Prostate gland (tissue), 2 donors: ENCODE data around the gene KAZN. TPM values are rescaled to one million over a fixed set of nuclear protein-coding genes. Genes with fewer than 3 reads are reported as not detected.

Experiments
- DNase-seq: peaks from one replicate; pipeline ENCODE4 v3.0.0-alpha.2; 2019; ENCODE audit warnings: low spot score
- H3K27ac ChIP-seq, 2 donors: fragments of 200-600 bp; sonication (generic); 2 replicates each; pipeline ENCODE4 v1.5.1; 2017 to 2019
- H3K27me3 ChIP-seq: fragments of 200-600 bp; sonication (generic); replicated peaks from 2 replicates; pipeline ENCODE4 v1.5.1; 2019; ENCODE audit not compliant: insufficient read depth
- H3K36me3 ChIP-seq, 2 donors: fragments of 200-600 bp; sonication (generic); 1 replicate in 1 of 2; 2 replicates in 1 of 2; pipeline versions ENCODE4 v1.5.1 to v1.8.1; 2017 to 2019
- H3K4me1 ChIP-seq: fragments of 200-600 bp; sonication (generic); replicated peaks from 2 replicates; pipeline ENCODE4 v1.5.1; 2019
- H3K4me3 ChIP-seq, 2 donors: fragments of 200-600 bp; sonication (generic); 2 replicates each; pipeline ENCODE4 v1.5.1; 2017 to 2019
- H3K9me3 ChIP-seq: fragments of 200-600 bp; sonication (generic); 2 replicates; pipeline ENCODE4 v1.5.1; 2017
- POLR2A ChIP-seq: fragments of 450-650 bp; IDR thresholded peaks from one replicate; pipeline ENCODE4 v1.6.1; 2016; ENCODE audit warnings: antibody characterized with exemption, mild to moderate bottlenecking
- POLR2AphosphoS5 ChIP-seq: sonication (generic); formaldehyde crosslinking; IDR thresholded peaks from one replicate; pipeline ENCODE4 v1.6.1; 2017; ENCODE audit warnings: antibody characterized with exemption
- WGBS: methylation state at CpG from one replicate; pipeline ENCODE4 v1.1.5; 2018; 5-methylcytosine and 5-hydroxymethylcytosine counted together
- intact Hi-C: fragments of 100-400 bp; cut with DNase I; formaldehyde crosslinking; loops from one replicate; pipeline ENCODE4 v1.14.2; 2022
- total RNA-seq, 2 donors: library from RNA; depleted of rRNA; stranded (reverse); fragments of >200 nt; gene quantifications; one replicate each; pipeline ENCODE4 v1.1.0, GENCODE V29; 2016
- TF ChIP-seq, protein P1 (sequence below), 4 experiments: fragments of 200-600 bp in 2 of 4; fragments of 450-650 bp in 2 of 4; sonication (generic) in 2 of 4; IDR thresholded peaks; 1 replicate in 3 of 4; 2 replicates in 1 of 4; pipeline ENCODE4 v1.5.1; 2016 to 2019; ENCODE audit warnings: antibody characterized with exemption in 4 of 4, mild to moderate bottlenecking in 2 of 4, moderate library complexity in 2 of 4

The KAZN gene
- total RNA-seq, 2 donors from 2014 or later: 8.3 to 12.7 TPM

DNA sequence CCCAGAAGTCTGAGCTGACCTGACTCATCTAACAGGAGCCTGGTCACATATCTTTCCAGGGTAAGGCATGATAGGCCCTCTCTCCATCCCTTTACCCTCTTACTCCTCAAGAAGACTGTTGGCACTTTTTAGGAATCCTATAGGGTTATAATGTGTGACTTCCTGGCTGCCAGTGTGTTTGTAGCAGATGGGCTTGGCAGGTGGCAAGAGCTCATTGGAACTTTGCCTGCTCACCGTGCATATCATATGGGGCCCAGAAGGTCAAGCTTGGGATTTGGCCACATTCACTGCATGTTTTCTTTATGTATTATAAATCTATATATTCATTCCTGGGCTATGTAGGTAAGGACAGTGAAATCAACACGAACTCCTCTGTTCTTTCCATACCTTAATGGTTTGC, 5.2 kb downstream of the KAZN start:
- Histone ChIP-seq H3K9me3 (no peaks in the 10 kb centered on the region), H3K27me3 (peaks cover 4% of the 10 kb centered on the region), H3K36me3 (no peaks in the 10 kb centered on the region), H3K4me1 (no peaks in the 10 kb centered on the region), H3K27ac (no peak overlapping the region), H3K4me3 (no peak overlapping the region)
- WGBS: 93% methylated on average over 2 of the region's 2 CpGs
- TF ChIP-seq POLR2AphosphoS5 (no peak), POLR2A (no peak)
- TF ChIP-seq, protein P1, sequence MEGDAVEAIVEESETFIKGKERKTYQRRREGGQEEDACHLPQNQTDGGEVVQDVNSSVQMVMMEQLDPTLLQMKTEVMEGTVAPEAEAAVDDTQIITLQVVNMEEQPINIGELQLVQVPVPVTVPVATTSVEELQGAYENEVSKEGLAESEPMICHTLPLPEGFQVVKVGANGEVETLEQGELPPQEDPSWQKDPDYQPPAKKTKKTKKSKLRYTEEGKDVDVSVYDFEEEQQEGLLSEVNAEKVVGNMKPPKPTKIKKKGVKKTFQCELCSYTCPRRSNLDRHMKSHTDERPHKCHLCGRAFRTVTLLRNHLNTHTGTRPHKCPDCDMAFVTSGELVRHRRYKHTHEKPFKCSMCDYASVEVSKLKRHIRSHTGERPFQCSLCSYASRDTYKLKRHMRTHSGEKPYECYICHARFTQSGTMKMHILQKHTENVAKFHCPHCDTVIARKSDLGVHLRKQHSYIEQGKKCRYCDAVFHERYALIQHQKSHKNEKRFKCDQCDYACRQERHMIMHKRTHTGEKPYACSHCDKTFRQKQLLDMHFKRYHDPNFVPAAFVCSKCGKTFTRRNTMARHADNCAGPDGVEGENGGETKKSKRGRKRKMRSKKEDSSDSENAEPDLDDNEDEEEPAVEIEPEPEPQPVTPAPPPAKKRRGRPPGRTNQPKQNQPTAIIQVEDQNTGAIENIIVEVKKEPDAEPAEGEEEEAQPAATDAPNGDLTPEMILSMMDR (IDR thresholded peaks at IDR 0.05): no peak
- no peak for DNase-seq
- intact Hi-C loops: no loop called here

DNA sequence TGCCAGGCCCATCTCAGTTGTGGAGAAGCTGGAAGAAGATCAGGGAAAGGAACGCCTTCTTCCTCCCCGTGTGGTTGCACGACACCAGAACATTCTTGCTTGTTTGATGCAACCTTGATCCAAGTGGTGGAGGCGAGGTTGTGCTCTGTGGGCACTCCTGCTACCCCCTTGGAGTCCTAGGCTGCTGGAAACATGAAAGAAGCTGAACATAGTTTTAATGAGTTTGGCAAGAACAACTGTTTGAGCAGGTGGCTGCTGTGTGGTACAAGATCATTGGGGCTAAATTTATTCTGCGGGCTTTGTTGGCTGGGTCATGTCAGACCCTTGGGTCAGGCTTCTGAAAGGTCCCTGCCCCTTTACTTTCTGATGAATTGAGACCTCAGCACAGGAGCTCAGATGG, 5.9 kb downstream of the KAZN start:
- intact Hi-C loops: no loop called here
- DNase-seq: no peak
- no peak overlapping the region for H3K27ac ChIP-seq
- H3K9me3 ChIP-seq: no peaks in the 10 kb centered on the region
- H3K4me1 ChIP-seq: no peaks in the 10 kb centered on the region
- TF ChIP-seq POLR2AphosphoS5: no peak
- no peak for TF ChIP-seq POLR2A
- TF ChIP-seq, protein P1 (IDR thresholded peaks at IDR 0.05): no peak
- WGBS: 53% methylated on average over 5 of the region's 5 CpGs
- H3K27me3 ChIP-seq: peaks cover under 1% of the 10 kb centered on the region
- no peaks in the 10 kb centered on the region for H3K36me3 ChIP-seq
- no peak overlapping the region for H3K4me3 ChIP-seq

DNA sequence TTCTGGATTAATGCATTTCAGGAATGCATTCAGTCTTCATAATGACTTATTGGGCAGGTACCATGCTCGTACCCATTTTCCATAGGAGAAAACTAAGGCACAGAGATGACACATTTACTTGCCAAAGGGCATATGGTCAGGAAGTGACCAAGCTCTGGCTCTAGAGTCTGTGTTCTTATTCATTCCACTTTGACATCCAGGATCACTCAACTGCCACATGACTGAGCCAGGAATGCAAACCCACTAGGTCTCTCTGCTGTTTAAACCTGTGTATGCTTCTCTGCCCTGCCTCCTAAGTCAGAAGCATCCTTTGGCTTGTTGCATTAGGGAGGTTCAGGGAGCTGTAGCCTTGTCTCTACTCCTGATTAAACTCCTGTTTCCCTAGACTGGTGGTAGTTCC, 7.5 kb downstream of the KAZN start:
- no peak for DNase-seq
- no peak overlapping the region for H3K27ac ChIP-seq
- WGBS: 96% methylated on average over 1 of the region's 1 CpG
- no peaks in the 10 kb centered on the region for H3K27me3 ChIP-seq
- H3K4me3 ChIP-seq: no peak overlapping the region
- H3K9me3 ChIP-seq: no peaks in the 10 kb centered on the region
- intact Hi-C loops: no loop called here
- no peak for TF ChIP-seq POLR2A
- TF ChIP-seq, protein P1 (IDR thresholded peaks at IDR 0.05): no peak
- no peak for TF ChIP-seq POLR2AphosphoS5
- no peaks in the 10 kb centered on the region for H3K4me1 ChIP-seq
- H3K36me3 ChIP-seq: no peaks in the 10 kb centered on the region

DNA sequence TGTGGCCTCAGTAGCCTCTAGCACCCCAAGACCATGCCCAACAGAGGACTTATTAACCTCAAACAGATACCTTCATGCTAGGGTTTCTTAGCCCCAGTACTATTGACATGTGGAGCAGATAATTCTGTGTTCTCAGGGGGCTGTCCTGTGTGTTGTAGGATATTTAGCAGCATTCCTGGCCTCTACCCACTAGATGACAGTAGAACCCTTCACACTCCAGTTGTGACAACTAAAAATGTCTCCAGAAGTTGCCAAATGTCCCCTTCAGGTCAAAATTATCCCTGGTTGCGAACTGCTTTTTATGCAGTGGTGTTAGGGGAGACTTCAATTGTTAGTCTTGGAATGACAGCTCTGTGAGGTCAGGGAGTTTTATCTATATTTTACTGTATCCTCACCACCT, 8.1 kb downstream of the KAZN start:
- TF ChIP-seq, protein P1 (IDR thresholded peaks at IDR 0.05): no peak
- TF ChIP-seq POLR2A (no peak), POLR2AphosphoS5 (no peak)
- H3K4me1 ChIP-seq: no peaks in the 10 kb centered on the region
- no peaks in the 10 kb centered on the region for H3K27me3 ChIP-seq
- no peaks in the 10 kb centered on the region for H3K9me3 ChIP-seq
- no peak overlapping the region for H3K27ac ChIP-seq
- H3K36me3 ChIP-seq: no peaks in the 10 kb centered on the region
- H3K4me3 ChIP-seq: no peak overlapping the region
- WGBS: 47% methylated on average over 1 of the region's 1 CpG
- DNase-seq: no peak
- intact Hi-C loops: no loop called here

DNA sequence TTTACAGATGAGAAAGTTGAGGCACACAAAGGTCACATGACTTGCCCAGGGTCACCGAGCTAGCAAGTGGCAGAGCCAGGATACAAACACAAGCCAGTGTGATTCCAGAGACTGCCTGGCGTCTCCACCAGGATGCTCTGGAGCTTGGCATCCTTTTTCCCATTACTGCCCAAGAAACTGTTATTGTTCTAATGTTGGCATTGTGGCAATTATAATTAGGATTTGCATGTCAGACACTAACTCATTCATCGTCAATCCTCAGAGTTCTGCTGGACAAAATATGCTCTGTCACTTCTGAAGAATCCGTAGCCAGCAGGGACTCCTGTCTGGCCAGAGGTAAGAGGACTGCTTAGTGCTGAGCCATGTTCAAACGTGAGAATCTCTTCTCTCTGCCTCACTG, 8.8 kb downstream of the KAZN start:
- Histone ChIP-seq H3K9me3 (no peaks in the 10 kb centered on the region), H3K4me3 (no peak overlapping the region), H3K4me1 (no peaks in the 10 kb centered on the region), H3K36me3 (no peaks in the 10 kb centered on the region), H3K27me3 (no peaks in the 10 kb centered on the region), H3K27ac (no peak overlapping the region)
- intact Hi-C loops: no loop called here
- no peak for DNase-seq
- 80% methylated on average over 5 of the region's 5 CpGs for WGBS
- TF ChIP-seq, protein P1 (IDR thresholded peaks at IDR 0.05): no peak
- TF ChIP-seq POLR2AphosphoS5: no peak
- no peak for TF ChIP-seq POLR2A
